ENCODE data around the gene INTS12. TPM values are rescaled to one million over a fixed set of nuclear protein-coding genes. Genes with fewer than 3 reads are reported as not detected.
"Not testable (repeated sequence)": the region's sequence is repeated elsewhere in the genome, so short reads cannot be mapped to it uniquely, and the experiment has no call there.

The INTS12 gene
- total and polyA plus RNA-seq, 2 experiments from 2014 or later: 16.5 to 24.6 TPM

DNA sequence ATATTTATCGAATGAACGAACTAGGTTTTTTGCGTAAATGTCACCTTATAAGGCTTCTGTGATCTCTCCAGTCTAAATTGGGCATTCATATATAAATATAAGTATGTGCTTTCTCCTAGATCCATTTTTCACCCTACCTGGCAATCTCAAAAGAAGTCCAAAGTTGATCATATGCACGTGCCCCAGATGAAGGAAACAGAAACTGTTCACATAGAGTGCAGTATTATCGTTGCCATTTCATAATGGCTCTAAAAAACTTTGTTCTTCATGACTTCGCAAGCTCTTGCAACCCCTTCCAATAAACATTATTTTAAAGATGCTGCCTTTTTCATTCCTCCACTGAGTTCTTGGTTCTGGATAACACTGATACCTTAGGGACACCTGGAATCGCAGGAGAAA lies 708 bp downstream of the INTS12 start:
- no peaks in the 10 kb centered on the region for H3K9me2 ChIP-seq (ENCODE audit: insufficient read depth)
- no peak for TF ChIP-seq EZH2 (IDR thresholded peaks at IDR 0.05; ENCODE audit: insufficient read depth, poor library complexity, severe bottlenecking)
- TF ChIP-seq EZH2phosphoT487 (IDR thresholded peaks at IDR 0.05; ENCODE audit: insufficient read depth, low read depth): no peak
- H3K4me1 ChIP-seq (ENCODE audit: insufficient read depth): peaks cover 21% of the 10 kb centered on the region
- peaks cover 97% of the 10 kb centered on the region for H3K79me2 ChIP-seq (ENCODE audit: insufficient read depth)
- peak overlapping the region; percentile 64 for H3K27ac ChIP-seq
- DNase-seq: peak; percentile 25
- no peaks in the 10 kb centered on the region for H3K36me3 ChIP-seq (ENCODE audit: low read depth)
- H3K4me3 ChIP-seq: peak overlapping the region; percentile 99
- peak overlapping the region; percentile 99 for H3K4me2 ChIP-seq (ENCODE audit: unreplicated experiment)
- no peaks in the 10 kb centered on the region for H4K20me1 ChIP-seq (ENCODE audit: insufficient read depth)
- in situ Hi-C loops (cut with MboI): no loop called here
- no peaks in the 10 kb centered on the region for H3K9me3 ChIP-seq (ENCODE audit: low read depth)
- WGBS, 2 experiments (ENCODE audit: low coverage in 1 of 2, low lambda C conversion rate in 2 of 2, missing lambda C conversion rate in 2 of 2): 19 to 21% methylated on average over 7 of the region's 7 CpGs
- peak overlapping the region; percentile 88 for H3K9ac ChIP-seq
- peak overlapping the region; percentile 98 for H2AFZ ChIP-seq
- H3K27me3 ChIP-seq (replicated peaks; ENCODE audit: insufficient read depth): no peaks in the 10 kb centered on the region
- H3F3A ChIP-seq (ENCODE audit: insufficient read depth): no peaks in the 10 kb centered on the region

DNA sequence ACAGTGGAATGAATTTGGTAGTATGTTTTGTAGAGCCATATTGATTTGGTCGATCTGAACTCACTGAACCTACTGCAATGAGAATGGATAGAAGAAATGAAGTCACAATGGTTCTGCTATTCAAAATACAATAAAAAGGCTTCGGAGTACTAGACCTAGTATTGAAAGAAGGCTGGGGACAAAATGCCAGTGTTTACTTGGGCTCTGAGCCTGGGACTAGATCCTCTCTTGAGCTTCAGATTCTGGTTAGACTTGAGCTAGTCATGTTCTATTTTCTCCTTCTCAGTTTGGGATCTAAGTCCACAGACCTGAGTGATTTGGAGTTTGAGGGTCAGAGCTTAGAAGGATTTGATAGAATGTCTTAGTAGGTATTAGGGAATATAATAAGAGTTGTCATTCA lies 9.9 kb downstream of the INTS12 start:
- Histone ChIP-seq H3K27ac (no peak overlapping the region), H3K4me1 (ENCODE audit: insufficient read depth) (no peaks in the 10 kb centered on the region), H3K9me3 (ENCODE audit: low read depth) (no peaks in the 10 kb centered on the region), H2AFZ (no peak overlapping the region), H3K9me2 (ENCODE audit: insufficient read depth) (no peaks in the 10 kb centered on the region), H3K79me2 (ENCODE audit: insufficient read depth) (peaks cover 29% of the 10 kb centered on the region), H3K4me2 (ENCODE audit: unreplicated experiment) (no peak overlapping the region), H4K20me1 (ENCODE audit: insufficient read depth) (no peaks in the 10 kb centered on the region), H3K36me3 (ENCODE audit: low read depth) (peaks cover 27% of the 10 kb centered on the region), H3K27me3 (replicated peaks; ENCODE audit: insufficient read depth) (no peaks in the 10 kb centered on the region), H3K9ac (no peak overlapping the region), H3K4me3 (no peak overlapping the region), H3F3A (ENCODE audit: insufficient read depth) (no peaks in the 10 kb centered on the region)
- no peak for DNase-seq
- TF ChIP-seq EZH2 (IDR thresholded peaks at IDR 0.05; ENCODE audit: insufficient read depth, poor library complexity, severe bottlenecking) (no peak), EZH2phosphoT487 (IDR thresholded peaks at IDR 0.05; ENCODE audit: insufficient read depth, low read depth) (no peak)
- 98% methylated on average over 2 of the region's 2 CpGs for WGBS, 2 experiments (ENCODE audit: low coverage in 1 of 2, low lambda C conversion rate in 2 of 2, missing lambda C conversion rate in 2 of 2)
- in situ Hi-C loops (cut with MboI): no loop called here

DNA sequence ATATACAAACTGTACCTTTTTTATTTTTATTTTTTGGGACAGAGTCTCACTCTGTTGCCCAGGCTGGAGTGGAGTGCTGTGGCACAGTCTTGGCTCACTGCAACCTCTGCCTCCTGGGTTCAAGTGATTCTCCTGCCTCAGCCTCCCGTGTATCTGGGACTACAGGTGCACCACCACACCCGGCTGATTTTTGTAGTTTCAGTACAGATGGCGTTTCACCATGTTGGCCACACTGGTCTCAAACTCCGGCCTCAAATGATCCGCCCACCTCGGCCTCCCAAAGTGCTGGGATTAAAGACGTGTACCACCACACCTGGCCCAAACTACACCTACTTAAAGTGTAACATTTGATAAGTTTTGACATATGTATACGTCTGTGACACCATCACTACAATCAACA lies 12.7 kb downstream of the INTS12 start:
- H3K9me3 ChIP-seq (ENCODE audit: low read depth); H4K20me1 ChIP-seq (ENCODE audit: insufficient read depth); H3K4me2 ChIP-seq (ENCODE audit: unreplicated experiment); in situ Hi-C loops (cut with MboI); H3K4me3 ChIP-seq; H3K9me2 ChIP-seq (ENCODE audit: insufficient read depth); H3F3A ChIP-seq (ENCODE audit: insufficient read depth); H3K4me1 ChIP-seq (ENCODE audit: insufficient read depth); DNase-seq; H3K9ac ChIP-seq; H3K27ac ChIP-seq; H2AFZ ChIP-seq; H3K27me3 ChIP-seq (replicated peaks; ENCODE audit: insufficient read depth); H3K79me2 ChIP-seq (ENCODE audit: insufficient read depth): not testable (repeated sequence)
- 88 to 93% methylated on average over 8 of the region's 8 CpGs for WGBS, 2 experiments (ENCODE audit: low coverage in 1 of 2, low lambda C conversion rate in 2 of 2, missing lambda C conversion rate in 2 of 2)
- H3K36me3 ChIP-seq (ENCODE audit: low read depth): peaks cover 38% of the 10 kb centered on the region

DNA sequence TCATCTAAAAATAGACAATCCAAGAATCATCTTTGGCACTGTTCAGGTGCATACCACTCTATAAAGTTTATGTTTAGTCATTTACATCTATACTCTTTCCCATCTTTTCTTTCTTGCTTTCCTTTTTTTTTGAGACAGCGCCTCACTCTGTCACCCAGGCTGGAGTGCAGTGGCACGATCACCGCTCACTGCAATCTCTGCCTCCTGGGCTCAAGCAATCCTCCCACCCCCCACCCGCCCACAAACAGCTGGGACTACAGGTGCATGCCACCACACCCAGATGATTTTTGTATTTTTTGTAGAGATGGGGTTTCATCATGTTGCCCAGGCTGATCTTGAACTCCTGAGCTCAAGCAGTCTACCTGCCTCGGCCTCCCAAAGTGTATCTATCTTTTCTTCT lies 13.7 kb downstream of the INTS12 start:
- H3F3A ChIP-seq (ENCODE audit: insufficient read depth); H3K4me2 ChIP-seq (ENCODE audit: unreplicated experiment); H3K9me2 ChIP-seq (ENCODE audit: insufficient read depth); H3K4me3 ChIP-seq; H3K9me3 ChIP-seq (ENCODE audit: low read depth); H3K9ac ChIP-seq; H3K27me3 ChIP-seq (replicated peaks; ENCODE audit: insufficient read depth); H3K4me1 ChIP-seq (ENCODE audit: insufficient read depth); DNase-seq; H3K27ac ChIP-seq; H3K79me2 ChIP-seq (ENCODE audit: insufficient read depth); H2AFZ ChIP-seq; H4K20me1 ChIP-seq (ENCODE audit: insufficient read depth); in situ Hi-C loops (cut with MboI): not testable (repeated sequence)
- peaks cover 49% of the 10 kb centered on the region for H3K36me3 ChIP-seq (ENCODE audit: low read depth)
- 93 to 98% methylated on average over 5 of the region's 5 CpGs for WGBS, 2 experiments (ENCODE audit: low coverage in 1 of 2, low lambda C conversion rate in 2 of 2, missing lambda C conversion rate in 2 of 2)

DNA sequence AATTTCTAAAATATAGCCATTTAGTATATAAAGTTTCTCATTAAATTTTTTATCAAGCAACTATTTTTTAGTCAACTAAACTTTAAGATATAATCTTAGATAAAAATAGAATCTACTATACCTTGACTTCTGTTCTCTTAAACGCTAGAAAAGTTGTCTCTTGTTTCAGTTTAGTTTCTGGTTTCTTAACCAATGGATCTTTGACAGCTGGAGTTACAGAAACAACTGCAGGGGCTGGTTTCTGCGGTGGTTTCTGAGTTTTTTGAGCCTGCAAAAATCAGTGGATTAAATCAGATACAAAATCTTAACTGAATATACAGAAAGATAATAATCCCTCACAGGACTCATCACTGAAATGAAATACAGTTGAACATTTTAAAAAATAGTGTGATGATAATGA lies 21.9 kb downstream of the INTS12 start:
- WGBS, 2 experiments (ENCODE audit: low coverage in 1 of 2, low lambda C conversion rate in 2 of 2, missing lambda C conversion rate in 2 of 2): 78 to 81% methylated on average over 2 of the region's 2 CpGs
- Histone ChIP-seq H3K36me3 (ENCODE audit: low read depth) (peaks cover 71% of the 10 kb centered on the region), H3K9me3 (ENCODE audit: low read depth) (no peaks in the 10 kb centered on the region), H3K27me3 (replicated peaks; ENCODE audit: insufficient read depth) (no peaks in the 10 kb centered on the region), H3K4me3 (no peak overlapping the region), H3F3A (ENCODE audit: insufficient read depth) (no peaks in the 10 kb centered on the region), H3K9me2 (ENCODE audit: insufficient read depth) (no peaks in the 10 kb centered on the region), H4K20me1 (ENCODE audit: insufficient read depth) (no peaks in the 10 kb centered on the region), H3K9ac (no peak overlapping the region), H3K4me1 (ENCODE audit: insufficient read depth) (no peaks in the 10 kb centered on the region; the same call in 1 of the 2 replicates), H3K27ac (no peak overlapping the region), H2AFZ (no peak overlapping the region), H3K79me2 (ENCODE audit: insufficient read depth) (no peaks in the 10 kb centered on the region), H3K4me2 (ENCODE audit: unreplicated experiment) (no peak overlapping the region)
- no peak for DNase-seq
- no peak for TF ChIP-seq EZH2phosphoT487 (IDR thresholded peaks at IDR 0.05; ENCODE audit: insufficient read depth, low read depth)
- TF ChIP-seq EZH2 (IDR thresholded peaks at IDR 0.05; ENCODE audit: insufficient read depth, poor library complexity, severe bottlenecking): no peak
- in situ Hi-C loops (cut with MboI): no loop called here
